GM21447 (cell line): ENCODE measurements around the gene AKT1.
"Not testable (repeated sequence)": the region's sequence is repeated elsewhere in the genome, so short reads cannot be mapped to it uniquely, and the experiment has no call there.

Source experiments
- ATAC-seq: cut with Tn5 transposase; IDR thresholded peaks from one replicate; pipeline ENCODE4 v1.9.1; 2021; ENCODE audit not compliant: unreplicated experiment

Gene AKT1

DNA sequence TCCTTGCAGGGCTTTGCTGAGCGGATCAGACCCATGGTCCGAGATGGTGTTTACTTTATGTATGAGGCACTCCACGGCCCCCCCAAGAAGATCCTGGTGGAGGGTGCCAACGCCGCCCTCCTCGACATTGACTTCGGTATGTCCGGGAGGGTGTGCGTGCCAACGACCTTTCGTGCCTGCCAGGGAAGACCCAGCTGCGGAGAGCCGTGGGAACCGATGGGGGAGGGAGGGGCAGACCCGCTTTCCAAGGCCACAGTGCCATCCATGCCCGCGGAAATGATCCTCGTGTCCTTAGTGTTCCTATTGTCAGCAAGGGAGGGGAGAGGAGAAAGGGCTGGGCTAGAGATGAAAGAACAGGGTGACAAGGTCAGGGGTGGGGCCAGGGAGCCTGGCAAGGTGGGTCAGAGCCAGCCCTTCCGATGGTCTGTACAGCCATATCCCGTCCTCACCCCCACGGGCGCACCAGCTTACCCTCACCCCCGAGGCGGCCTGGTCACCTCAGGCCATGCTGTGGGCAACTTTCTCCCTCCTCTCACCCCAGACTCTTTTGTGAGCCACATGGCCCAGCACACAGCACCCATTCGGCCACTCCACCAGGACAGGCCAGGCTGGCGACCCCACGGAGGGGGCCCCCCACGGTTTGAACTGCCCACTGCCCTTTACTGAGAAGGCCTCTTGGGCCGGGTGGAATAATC, 54.3 kb downstream of the AKT1 start:
- no peak for ATAC-seq

DNA sequence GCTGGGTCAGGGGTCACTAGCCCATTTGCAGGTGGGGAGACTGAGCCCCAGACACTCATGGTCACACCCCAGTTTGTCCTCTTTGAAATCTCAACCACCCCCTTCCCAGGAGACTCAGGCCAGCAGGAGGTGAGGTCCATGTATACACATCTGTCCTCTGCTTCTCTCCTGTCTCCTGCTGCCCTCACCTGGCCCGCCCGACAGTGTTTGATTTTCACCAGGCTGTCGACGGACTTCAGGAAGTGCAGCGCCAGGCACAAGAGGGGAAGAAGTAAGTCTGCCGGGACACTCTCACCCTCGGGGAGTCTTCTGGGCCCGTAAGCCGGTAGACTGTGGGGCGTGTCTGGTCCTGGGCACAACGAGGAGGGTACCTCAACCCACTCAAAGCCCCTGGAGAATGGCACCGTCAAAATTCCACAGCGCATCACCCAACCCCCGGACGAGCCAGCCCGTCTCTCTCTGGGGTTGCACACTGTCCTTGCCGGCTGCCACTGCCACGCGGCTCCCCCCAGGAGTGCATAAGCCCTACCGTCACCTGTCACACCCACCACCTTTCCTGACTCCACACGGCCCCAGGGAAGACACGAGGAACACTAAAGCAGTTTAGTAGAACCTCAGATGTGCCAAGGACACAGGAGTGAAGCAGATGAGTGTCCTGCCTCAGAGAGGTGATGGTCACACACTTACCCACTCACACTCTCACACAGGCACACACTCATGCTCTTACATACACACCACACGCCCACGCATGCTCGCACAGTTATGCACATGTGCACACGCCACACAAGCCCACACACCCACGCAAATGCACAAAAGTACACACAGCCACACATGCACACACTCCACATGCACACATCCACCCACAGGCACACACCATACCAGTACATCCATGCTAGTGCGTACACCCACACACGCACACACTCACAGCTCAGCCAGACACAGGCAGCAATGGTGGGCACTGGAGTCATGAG, 55.7 kb downstream of the AKT1 start:
- no peak for ATAC-seq

GRCh38 chr14:104739026-104739425, 56.5 kb downstream of the AKT1 start:
- ATAC-seq = no peak

DNA sequence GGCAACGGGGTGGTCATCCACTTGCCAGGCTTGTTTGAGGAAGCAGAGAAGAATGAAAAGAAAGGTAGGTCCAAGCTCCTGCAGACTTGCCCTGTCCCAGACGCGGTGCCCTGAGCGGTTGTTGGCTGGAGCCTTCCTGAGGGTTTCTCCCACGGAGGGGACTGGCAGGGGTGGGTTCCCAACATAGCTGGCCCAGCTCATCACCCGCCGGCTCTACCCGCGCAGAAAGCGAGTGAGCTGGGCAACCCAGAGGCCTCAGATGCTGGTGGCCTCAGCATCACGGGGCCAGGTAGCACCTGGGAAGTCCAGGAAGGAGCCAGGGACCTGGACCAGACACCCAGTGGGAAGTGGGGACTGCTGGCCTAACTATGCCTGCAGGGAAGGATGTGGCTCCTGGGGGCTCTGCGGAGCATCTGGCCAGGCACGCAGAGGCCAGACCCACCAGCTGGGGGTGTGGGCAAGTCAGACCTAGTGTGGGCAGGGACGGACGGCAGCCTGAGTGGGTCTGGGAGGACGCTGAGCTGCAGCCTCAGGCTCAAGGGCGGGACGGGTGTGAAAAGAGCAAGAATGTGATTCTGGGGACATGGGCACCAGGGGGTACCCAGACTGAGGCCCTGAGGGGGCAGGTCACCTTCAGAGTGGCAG, 57.1 kb downstream of the AKT1 start:
- no peak for ATAC-seq

DNA sequence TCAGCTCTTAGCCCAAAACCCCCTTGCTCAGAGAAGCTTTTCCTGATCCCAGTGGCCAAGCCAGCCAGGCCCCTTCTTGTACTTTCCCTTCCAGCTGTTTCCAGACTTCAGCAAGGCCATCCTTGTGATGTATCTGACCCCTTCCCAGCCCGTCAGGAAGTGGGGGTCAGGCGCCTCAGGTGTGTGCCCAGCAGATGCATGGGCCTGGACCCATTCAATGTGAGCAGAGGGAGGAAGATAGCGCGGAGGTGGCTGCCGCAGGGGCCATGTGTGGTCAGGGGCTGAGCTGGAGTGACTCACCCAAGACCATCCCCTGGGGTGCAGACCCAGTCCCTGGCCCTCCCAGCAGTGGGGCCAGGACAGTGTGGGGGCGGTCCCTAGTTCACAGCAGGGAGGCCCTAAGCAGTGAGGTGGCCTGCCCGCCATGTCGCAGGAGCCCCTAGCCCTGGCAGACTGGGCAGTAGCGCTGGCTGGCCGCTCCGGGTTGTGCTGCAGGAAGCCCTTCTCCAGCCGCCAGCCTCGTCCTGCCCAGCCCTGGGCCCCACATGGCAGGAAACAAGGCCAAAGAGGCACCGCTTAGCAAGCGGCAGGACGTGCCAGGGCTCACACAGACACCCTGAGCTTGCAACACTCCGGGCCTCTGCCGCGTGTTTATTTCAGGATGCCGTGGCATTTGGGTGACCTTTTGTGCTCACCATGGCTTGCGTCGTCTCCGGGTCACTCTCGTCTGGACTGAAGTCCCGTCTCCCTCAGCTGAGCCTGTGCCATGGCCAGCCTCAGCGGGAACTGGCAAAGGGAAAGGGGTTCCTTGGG, 59.5 kb downstream of the AKT1 start:
- ATAC-seq = no peak

- no peak for ATAC-seq
Observed at GRCh38 chr14:104734991-104735779, 60.4 kb downstream of the AKT1 start.

DNA sequence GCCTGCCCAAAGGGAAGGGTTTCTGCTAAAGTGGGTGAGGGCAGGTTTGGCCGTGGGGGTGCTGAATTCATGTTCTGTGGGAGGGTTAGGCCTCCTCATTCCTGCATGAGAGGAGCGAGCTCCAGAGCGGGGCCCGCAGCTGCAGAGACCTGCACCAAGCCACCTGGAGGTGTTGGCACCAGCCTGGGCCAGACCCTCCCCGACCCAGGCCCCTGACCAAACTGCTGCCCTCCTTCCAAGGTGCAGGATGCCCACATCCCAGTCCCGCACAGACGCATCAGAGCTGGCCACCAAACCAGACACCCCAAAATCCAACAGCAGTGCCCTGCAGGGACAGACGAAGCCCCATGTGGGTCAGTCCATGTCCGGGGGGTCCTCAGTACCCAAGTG, 61.0 kb downstream of the AKT1 start:
- no peak for ATAC-seq

- no peak for ATAC-seq
Observed at GRCh38 chr14:104734051-104734587, 61.4 kb downstream of the AKT1 start.

DNA sequence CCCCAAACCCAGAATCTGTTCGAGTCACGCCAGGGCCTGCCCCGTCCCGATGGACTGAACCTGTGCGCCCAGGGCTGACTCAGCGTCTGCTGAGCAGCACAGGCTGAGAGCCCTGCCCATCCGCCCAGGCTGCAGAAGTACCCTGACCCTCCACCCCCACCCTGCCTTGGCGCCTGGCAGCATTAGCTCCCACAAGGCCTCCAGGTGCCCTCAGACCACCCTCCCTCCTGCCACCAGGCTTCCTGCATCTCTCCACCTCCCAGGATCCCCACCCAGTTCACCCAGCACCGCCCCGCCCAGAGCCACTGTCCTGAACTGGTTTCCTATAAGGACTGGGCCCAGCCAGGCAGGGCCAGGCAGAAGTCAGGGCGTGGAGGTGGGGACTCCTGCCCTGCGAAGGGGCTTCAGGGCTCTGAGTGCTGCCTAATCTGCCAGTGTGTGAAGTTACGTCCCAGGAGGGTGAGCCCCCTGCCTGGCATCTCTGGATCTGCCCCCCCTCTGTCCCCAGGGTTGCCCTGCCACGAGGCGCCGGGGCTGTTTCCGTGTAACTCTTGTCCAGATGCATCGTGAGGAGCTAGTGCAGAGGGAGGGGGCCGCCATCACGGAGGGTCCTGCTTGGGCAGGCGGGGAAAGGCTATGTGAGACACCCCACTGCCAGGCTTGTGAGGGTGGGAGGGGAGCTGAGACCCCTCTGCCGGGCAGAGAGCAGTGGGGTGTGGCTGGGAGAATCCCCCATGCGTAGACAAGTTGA, 62.4 kb downstream of the AKT1 start:
- no peak for ATAC-seq

GRCh38 chr14:104732355-104732804, 63.2 kb downstream of the AKT1 start:
- no peak for ATAC-seq

DNA sequence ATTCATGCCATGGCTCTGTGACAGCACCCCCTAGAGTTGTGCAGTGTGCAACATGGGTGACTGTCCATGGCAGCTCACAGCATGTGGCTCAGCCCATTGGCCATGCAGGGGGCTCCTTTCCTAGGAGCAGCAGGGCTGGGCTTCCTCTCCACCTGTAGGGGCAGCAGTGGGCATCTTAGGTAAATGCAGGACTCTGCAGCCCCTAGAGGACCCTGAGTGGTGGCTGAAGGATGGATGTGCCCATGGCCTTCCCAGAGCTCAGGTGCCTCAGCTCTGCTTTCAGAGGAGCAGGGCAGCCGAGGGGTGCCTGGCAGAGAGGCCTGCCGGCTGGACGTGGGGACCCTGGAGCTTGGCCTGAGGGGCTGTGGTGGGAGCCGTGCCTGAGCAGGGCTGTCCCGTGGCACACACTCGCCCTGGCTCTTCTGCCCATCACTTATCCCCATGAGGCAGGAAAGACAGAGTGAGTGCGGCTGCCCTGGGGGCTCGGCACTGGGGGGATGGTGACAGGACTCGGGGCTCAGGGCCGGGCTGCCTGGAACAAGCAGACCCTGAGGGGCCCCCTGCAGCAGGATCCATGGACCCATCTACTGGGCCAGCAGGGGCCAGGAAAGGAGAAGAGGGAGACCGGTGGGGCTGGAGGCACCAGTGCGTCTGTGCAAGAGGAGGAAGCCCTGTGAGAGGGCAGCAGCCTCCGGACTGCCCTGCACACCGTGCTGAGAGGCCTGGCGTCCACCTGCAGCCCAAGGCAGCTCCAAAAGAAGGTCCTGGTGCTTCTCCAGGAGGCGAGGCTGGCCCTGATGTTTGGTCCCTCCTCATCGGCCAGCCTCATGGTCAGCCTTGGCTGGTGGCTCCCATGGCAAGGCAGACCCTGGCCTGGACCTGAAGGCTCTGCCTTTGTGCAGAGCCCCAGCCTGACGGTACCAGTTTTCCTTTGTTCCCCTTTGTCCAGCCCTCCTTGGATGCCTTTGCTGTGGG, 63.9 kb downstream of the AKT1 start:
- ATAC-seq = no peak

DNA sequence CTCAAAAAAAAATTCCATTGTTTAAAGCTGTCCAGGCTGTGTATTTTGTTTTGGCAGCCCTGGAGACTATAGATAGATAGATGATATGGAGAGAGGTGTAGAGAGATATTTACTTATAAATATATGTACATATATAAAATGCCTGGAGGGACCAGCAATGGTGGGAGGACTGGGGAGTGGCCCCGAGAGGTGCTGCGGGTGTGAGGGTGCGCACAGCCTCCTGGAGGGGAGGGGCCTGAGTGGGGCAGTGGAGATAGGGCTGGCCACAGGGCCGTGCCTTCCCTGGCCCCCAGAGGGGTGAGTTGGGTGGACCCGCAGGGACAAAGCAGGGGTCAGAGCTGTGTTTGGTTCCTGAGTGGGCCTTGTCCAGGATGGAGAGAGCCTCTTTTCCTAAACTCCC, 65.1 kb downstream of the AKT1 start:
- ATAC-seq = no peak

DNA sequence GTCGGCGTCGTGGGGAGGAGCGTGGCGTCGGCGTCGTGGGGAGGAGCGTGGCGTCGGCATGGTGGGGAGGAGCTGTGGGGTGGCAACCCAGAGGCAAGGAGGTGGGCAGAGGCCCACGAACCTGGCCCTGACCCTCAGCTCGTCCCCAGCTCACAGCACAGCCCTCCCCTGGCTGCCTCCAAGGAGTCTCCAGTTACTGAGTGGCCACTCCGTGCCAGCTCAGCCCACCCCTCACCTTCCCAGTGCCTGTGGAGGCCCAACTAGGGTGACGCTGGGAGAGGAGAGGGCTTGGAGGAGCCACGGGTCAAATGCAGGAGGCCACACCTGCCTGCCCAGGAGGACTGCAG, 65.7 kb downstream of the AKT1 start:
- ATAC-seq = no peak

DNA sequence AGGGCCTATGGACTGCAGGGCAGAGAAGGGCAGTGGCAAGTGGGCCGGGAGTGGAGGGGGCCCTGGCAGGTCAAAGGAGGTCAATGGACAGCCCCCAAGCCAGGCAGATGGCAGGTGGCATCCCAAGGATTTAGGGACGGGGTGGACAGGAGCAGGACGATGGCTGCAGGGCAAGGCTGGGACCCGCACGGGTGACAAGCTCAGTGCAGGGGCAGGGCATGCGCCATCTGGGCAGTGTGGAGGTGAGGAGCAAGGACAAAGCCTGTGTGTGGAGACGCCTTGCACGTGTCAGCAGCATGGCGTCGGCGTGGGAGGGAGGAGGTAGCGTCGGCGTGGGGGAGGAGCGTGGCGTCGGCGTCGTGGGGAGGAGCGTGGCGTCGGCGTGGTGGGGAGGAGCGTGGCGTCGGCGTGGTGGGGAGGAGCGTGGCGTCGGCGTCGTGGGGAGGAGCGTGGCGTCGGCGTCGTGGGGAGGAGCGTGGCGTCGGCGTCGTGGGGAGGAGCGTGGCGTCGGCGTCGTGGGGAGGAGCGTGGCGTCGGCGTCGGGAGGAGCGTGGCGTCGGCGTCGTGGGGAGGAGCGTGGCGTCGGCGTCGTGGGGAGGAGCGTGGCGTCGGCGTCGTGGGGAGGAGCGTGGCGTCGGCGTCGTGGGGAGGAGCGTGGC, 66.2 kb downstream of the AKT1 start:
- not testable (repeated sequence) for ATAC-seq

GRCh38 chr14:104728631-104729030, 66.9 kb downstream of the AKT1 start:
- no peak for ATAC-seq

GRCh38 chr14:104726600-104727451, 68.7 kb downstream of the AKT1 start:
- no peak for ATAC-seq
